CD14-positive monocyte (primary cell): Measurements from ENCODE around the gene ADA. TPM values are rescaled to one million over a fixed set of nuclear protein-coding genes. Genes with fewer than 3 reads are reported as not detected.

Source experiments
- DNase-seq, 3 donors: peaks; one replicate each; pipeline ENCODE4 v3.0.0-alpha.2; 2011 to 2022
- H2AFZ ChIP-seq: 2 replicates; pipeline ENCODE4 v1.6.0; 2012; ENCODE audit warnings: mild to moderate bottlenecking, low read depth, low read length, inconsistent platforms; ENCODE audit not compliant: insufficient read depth, poor library complexity, severe bottlenecking
- H3K27ac ChIP-seq, 2 donors: 1 replicate in 1 of 2; 2 replicates in 1 of 2; pipeline ENCODE4 v1.5.1; 2012 to 2013; ENCODE audit warnings: low read length in 2 of 2, control low read depth in 1 of 2, inconsistent platforms in 1 of 2, low read depth in 1 of 2, mild to moderate bottlenecking in 1 of 2
- H3K27me3 ChIP-seq, 2 donors: one replicate each; pipeline versions ENCODE4 v1.6.0 to v1.6.1; 2011 to 2013; ENCODE audit warnings: low read length in 2 of 2; ENCODE audit not compliant: control insufficient read depth in 2 of 2, insufficient read depth in 2 of 2
- H3K36me3 ChIP-seq, 2 donors: replicated peaks in 1 of 2; 1 replicate in 1 of 2; 2 replicates in 1 of 2; pipeline versions ENCODE4 v1.5.1 to v1.6.1; 2012 to 2013; ENCODE audit warnings: low read length in 2 of 2, control low read depth in 1 of 2, inconsistent platforms in 1 of 2, mild to moderate bottlenecking in 1 of 2; ENCODE audit not compliant: insufficient read depth in 2 of 2, control insufficient read depth in 1 of 2
- H3K4me1 ChIP-seq, 2 donors: 1 replicate in 1 of 2; 2 replicates in 1 of 2; pipeline versions ENCODE4 v1.5.1 to v1.6.1; 2012 to 2013; ENCODE audit warnings: low read length in 2 of 2, control low read depth in 1 of 2, inconsistent platforms in 1 of 2, mild to moderate bottlenecking in 1 of 2, moderate library complexity in 1 of 2; ENCODE audit not compliant: insufficient read depth in 2 of 2, control insufficient read depth in 1 of 2
- H3K4me2 ChIP-seq: replicated peaks from 2 replicates; pipeline ENCODE3; 2012; ENCODE audit warnings: low read length, moderate library complexity, mild to moderate bottlenecking; ENCODE audit not compliant: poor library complexity, severe bottlenecking; ENCODE audit errors: extremely low read depth
- H3K4me3 ChIP-seq, 3 experiments: fragments of 200-600 bp in 1 of 3; sonication (generic) in 1 of 3; replicated peaks in 1 of 3; 1 replicate in 2 of 3; 2 replicates in 1 of 3; pipeline ENCODE4 v1.5.1; 2011 to 2013; ENCODE audit warnings: low read length in 3 of 3, mild to moderate bottlenecking in 3 of 3, control low read depth in 2 of 3, low read depth in 2 of 3, inconsistent platforms in 1 of 3, moderate library complexity in 1 of 3
- H3K79me2 ChIP-seq: 2 replicates; pipeline ENCODE4 v1.6.0; 2012; ENCODE audit warnings: mild to moderate bottlenecking, control low read depth, inconsistent platforms, low read length, moderate library complexity; ENCODE audit not compliant: insufficient read depth
- H3K9ac ChIP-seq: 2 replicates; pipeline ENCODE4 v1.6.0; 2017; ENCODE audit warnings: low read length, mild to moderate bottlenecking; ENCODE audit not compliant: insufficient read depth, poor library complexity, severe bottlenecking
- H3K9me3 ChIP-seq, 2 donors: replicated peaks in 1 of 2; 1 replicate in 1 of 2; 2 replicates in 1 of 2; pipeline versions ENCODE4 v1.5.1 to v1.6.1; 2012 to 2013; ENCODE audit warnings: low read length in 2 of 2, control low read depth in 1 of 2; ENCODE audit not compliant: control insufficient read depth in 1 of 2, insufficient read depth in 1 of 2
- H4K20me1 ChIP-seq: 2 replicates; pipeline ENCODE4 v1.6.0; 2012; ENCODE audit warnings: mild to moderate bottlenecking, low read length, control low read depth, moderate library complexity; ENCODE audit not compliant: insufficient read depth
- H3K27ac Mint-ChIP-seq, 7 donors: one replicate each; pipeline ENCODE4 v1.8.0; 2020; ENCODE audit warnings: mild to moderate bottlenecking in 7 of 7, mixed read lengths in 7 of 7, moderate library complexity in 6 of 7, inconsistent platforms in 2 of 7
- H3K27me3 Mint-ChIP-seq, 3 donors: one replicate each; pipeline ENCODE4 v1.8.0; 2021 to 2022; ENCODE audit warnings: low read depth in 3 of 3, mild to moderate bottlenecking in 3 of 3, mixed read lengths in 3 of 3, moderate library complexity in 3 of 3, inconsistent platforms in 1 of 3
- H3K36me3 Mint-ChIP-seq, 2 donors: one replicate each; pipeline ENCODE4 v1.8.0; 2020; ENCODE audit warnings: mixed read lengths in 2 of 2, inconsistent platforms in 1 of 2, mild to moderate bottlenecking in 1 of 2
- H3K4me1 Mint-ChIP-seq: one replicate; pipeline ENCODE4 v1.8.0; 2020; ENCODE audit warnings: mild to moderate bottlenecking, mixed read lengths
- H3K4me3 Mint-ChIP-seq, 2 donors: one replicate each; pipeline ENCODE4 v1.8.0; 2020; ENCODE audit warnings: mild to moderate bottlenecking in 2 of 2, mixed read lengths in 2 of 2, moderate library complexity in 1 of 2
- H3K9me3 Mint-ChIP-seq, 7 donors: one replicate each; pipeline ENCODE4 v1.8.0; 2020 to 2022; ENCODE audit warnings: mixed read lengths in 7 of 7, mild to moderate bottlenecking in 6 of 7, moderate library complexity in 6 of 7, inconsistent platforms in 2 of 7
- CTCF ChIP-seq: fragments of 200-600 bp; IDR thresholded peaks from one replicate; pipeline ENCODE4 v1.8.0; 2022; ENCODE audit warnings: antibody characterized with exemption, mild to moderate bottlenecking
- WGBS: methylation state at CpG from one replicate; pipeline ENCODE4 v1.1.5; 2013; ENCODE audit warnings: missing lambda C conversion rate; ENCODE audit not compliant: insufficient coverage; 5-methylcytosine and 5-hydroxymethylcytosine counted together
- intact Hi-C, 2 donors: fragments of 100-400 bp; cut with micrococcal nuclease; formaldehyde crosslinking; loops; one replicate each; pipeline versions ENCODE4 v1.15.0 to v1.15.1; 2023
- polyA plus RNA-seq, 3 donors: library from polyadenylated mRNA; depleted of rRNA in 1 of 3; unstranded in 2 of 3; stranded (reverse) in 1 of 3; fragments of 300-500 nt in 2 of 3; fragments of >200 nt in 1 of 3; fragmentation: Illumina TruSeq in 2 of 3; gene quantifications; 1 replicate in 2 of 3; 2 replicates in 1 of 3; pipeline ENCODE4 v1.2.3, GENCODE V29; 2012 to 2021

The ADA gene
- polyA plus RNA-seq, 3 donors: 11.1 to 17.2 (median 15.6) TPM

GRCh38 chr20:44633187-44633810, 18.2 kb downstream of the ADA start:
- Histone ChIP-seq H3K9me3 (no peaks in the 10 kb centered on the region), H3K4me2 (no peak overlapping the region), H3K9ac (no peak overlapping the region), H3K4me1 (no peaks in the 10 kb centered on the region), H2AFZ (no peak overlapping the region), H4K20me1 (no peaks in the 10 kb centered on the region), H3K79me2 (no peaks in the 10 kb centered on the region), H3K36me3 (no peaks in the 10 kb centered on the region), H3K27ac (no peak overlapping the region), H3K4me3 (no peak overlapping the region), H3K27me3 (no peaks in the 10 kb centered on the region)
- WGBS: 100% methylated on average over 2 of the region's 3 CpGs
- no peak for DNase-seq
- intact Hi-C loops: no loop called here
- Mint-ChIP-seq H3K4me1 (peaks cover 2% of the 10 kb centered on the region), H3K4me3 (no peak overlapping the region), H3K9me3 (no peaks in the 10 kb centered on the region), H3K27me3 (peaks cover 0 to 5% (median 0%) of the 10 kb centered on the region in 3 donors), H3K36me3 (peaks cover 0 to 6% of the 10 kb centered on the region in 2 donors), H3K27ac (peak overlapping the region in 1 of 7 donors; percentile 61)
- no peak for TF ChIP-seq CTCF

- Histone ChIP-seq H3K27ac (no peak overlapping the region), H3K4me1 (no peaks in the 10 kb centered on the region), H3K79me2 (no peaks in the 10 kb centered on the region), H2AFZ (no peak overlapping the region), H3K27me3 (no peaks in the 10 kb centered on the region), H3K4me3 (no peak overlapping the region), H4K20me1 (no peaks in the 10 kb centered on the region), H3K36me3 (no peaks in the 10 kb centered on the region), H3K4me2 (no peak overlapping the region), H3K9me3 (no peaks in the 10 kb centered on the region), H3K9ac (no peak overlapping the region)
- Mint-ChIP-seq H3K27ac (no peak overlapping the region), H3K36me3 (peaks cover 0 to 6% of the 10 kb centered on the region in 2 donors), H3K4me3 (no peak overlapping the region), H3K27me3 (peaks cover 0 to 5% (median 0%) of the 10 kb centered on the region in 3 donors), H3K4me1 (peaks cover 2% of the 10 kb centered on the region), H3K9me3 (no peaks in the 10 kb centered on the region)
- WGBS: 92% methylated on average over 7 of the region's 8 CpGs
- no peak for TF ChIP-seq CTCF
- no peak for DNase-seq
- intact Hi-C loops: no loop called here
Measured at GRCh38 chr20:44632103-44632752, 19.3 kb downstream of the ADA start.
